Measurements from ENCODE around the gene RIN3.

The RIN3 gene

DNA sequence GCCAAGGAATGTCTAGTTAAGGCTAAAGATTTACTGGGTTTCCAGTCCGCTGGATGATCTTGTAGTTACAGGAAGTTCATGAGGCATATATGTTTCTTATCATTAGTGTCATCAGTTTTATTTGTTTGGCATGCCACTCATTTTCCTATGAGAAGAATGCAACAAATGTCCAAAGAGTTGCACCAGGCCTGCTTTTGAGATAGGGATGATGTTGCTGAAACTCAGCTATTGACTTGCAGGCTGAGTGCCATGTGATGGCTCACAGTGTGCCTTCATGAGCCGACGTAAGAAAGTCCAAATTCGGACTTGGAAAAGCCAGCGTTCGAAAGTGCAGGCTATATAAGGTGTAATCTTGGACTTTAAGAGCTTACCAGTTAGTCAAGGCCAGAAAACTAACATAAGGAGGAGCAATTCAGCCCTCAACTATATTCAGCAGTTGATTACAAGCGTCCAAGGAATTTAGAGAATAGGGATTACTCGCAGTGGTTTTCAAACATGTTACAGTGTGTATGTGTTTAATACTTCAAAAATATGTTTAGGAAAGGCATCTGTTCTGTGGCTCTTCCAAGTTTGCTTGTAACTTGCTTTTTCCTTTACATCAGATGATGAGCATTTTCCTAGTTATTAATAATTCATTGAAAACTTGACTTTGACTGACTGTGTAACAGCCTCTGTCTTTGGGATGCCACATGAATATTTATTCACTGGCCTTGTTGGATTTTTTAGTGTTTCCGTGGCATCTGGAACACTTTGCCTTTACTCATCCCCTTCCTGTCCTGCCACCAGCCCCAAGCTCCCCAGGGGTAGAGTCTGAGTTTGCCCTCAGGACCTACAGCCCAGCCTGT is 133.6 kb downstream of the RIN3 start:
- DNase-seq (ENCODE audit: low spot score): no peak

DNA sequence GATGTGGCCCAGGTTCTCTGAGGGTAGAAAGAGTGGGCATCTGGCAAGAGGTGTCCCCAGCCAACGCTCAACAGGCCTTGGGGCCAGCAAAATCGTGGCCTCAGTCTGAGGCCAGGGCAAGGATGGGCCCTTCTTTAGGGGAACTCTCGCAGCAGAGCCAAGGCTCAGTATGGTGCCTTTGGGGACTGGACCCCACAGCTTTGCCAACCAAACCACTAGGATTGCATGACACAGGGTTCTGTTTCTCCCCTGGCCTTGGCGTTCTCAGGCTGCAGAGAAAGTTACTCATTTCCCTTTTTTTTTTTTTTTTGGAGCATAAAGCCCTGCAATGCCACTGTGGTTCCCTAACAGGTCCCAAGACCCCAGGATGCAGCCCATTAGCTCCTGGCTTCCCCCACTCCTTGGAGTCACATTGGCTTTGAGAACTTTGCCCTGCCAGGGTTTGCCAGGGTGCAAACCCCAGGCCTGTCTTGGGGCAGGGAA is 134.3 kb downstream of the RIN3 start:
- DNase-seq (ENCODE audit: low spot score): no peak

DNA sequence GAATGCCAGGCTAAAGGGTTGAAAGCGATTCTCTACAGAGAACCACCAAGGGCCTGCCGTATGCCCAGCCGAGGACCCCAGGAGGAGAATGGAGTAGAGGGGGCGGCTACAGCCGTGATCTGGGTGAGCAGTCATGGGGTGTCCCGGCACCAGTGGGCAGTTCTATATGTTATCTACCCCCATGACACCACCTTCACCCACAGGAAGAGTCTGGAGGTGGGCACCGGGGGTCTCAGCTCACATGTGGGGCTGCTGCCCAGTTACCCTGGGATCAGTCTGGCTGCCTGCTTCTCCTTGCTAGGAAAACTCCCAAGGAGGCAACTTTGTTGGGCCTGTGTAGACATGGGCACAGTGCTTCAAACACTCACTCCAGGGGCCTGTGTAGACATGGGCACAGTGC is 135.5 kb downstream of the RIN3 start:
- DNase-seq (ENCODE audit: low spot score): no peak

DNA sequence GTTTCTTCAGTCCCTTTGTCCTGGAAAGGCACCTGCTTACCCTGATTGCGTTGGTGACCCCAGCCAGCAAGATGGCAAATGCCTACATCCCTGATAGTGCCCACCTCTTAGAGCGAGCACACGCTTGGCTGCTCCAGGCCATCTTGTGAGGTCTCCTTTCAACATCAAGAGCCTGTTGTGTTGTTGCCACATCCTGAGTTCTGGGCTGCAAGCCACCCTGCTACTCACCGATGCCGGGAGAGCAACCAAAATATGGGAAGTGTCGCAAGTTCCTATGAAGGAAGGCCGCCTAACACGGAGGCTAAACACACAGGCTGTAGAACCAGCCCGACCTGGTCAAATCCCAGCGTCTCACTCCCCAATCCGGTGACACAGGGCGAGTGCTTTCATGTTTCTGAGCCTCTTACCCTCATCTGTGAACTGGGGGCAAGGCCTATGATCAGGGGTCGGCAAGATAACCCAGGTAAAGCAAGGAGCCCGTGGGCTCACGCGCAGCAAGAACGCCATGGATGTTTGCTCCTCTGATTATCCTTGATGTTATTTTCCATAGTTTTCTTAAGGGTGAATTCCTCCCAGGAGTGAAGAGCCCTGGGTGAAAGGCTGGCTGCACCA is 136.5 kb downstream of the RIN3 start:
- DNase-seq (ENCODE audit: low spot score): no peak

DNA sequence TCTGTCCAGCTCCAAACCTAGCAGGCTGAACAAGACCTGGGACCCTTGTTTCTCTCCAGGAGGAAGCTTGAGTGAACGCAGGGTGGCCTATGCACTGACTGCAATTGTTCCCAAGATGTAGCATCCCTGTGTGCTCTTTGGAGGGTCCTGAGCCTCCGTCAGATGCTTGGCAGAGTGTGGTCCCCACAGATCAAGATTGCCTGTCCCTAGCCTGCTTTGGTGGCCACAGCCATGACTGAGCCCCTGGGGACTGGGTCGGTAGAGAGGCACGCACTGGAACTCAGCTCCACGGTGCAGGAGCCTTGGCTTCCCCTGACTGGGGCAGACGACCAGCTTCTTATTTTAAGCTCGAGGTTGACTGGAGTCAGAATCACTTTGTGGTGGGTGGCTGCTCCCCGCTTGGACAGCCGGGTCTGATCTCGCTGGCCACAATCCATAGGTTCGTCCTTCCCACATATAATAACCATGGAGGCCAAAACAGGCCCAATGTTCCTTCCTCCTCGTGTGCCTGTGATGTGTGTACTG is 137.1 kb downstream of the RIN3 start:
- DNase-seq (ENCODE audit: low spot score): no peak

DNA sequence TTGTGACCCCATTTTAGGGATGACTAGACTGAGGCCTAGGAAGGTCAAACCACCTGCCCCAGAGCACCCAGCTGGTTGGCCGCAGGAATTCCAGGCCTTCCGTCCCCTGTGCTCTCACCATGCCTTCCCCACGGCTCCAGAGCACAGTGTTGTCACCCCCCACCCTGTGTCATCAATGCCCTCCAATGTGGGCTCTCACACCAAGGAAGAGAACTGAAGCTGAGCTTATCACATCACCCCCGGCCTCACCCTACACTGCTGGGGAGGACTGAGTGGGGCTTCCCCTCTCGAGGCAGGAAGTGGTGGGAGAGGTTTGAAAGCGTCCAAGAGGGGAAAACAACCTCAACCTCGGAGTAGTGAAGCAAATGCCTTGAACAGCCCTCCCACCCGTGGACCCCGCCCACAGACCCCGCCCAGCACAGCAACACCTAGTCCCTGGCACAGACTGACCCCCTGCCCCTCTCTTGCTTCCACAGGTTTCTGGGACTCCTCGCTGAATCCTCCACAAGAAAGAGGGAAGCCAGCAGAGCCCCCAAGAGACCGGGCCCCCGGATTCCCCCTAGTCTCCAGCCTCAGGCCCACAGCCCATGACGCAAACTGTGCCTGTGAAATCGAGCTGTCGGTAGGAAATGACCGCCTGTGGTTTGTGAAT is 137.7 kb downstream of the RIN3 start:
- no peak for DNase-seq (ENCODE audit: low spot score)

DNA sequence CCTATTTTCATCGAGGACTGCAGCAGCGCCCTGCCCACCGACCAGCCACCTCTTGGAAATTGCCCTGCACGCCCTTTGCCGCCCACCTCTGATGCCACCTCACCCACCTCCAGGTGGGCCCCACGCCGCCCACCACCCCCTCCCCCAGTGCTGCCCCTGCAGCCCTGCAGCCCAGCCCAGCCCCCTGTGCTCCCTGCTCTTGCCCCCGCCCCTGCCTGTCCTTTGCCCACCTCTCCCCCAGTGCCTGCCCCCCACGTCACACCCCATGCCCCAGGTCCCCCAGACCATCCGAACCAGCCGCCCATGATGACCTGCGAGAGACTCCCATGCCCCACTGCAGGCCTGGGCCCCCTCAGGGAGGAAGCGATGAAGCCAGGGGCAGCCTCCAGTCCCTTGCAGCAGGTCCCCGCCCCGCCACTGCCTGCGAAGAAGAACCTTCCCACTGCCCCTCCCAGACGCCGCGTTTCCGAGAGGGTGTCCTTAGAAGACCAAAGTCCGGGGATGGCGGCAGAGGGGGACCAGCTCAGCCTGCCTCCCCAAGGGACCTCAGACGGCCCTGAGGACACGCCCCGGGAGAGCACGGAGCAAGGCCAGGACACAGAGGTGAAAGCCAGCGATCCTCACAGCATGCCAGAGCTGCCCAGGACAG is 138.3 kb downstream of the RIN3 start:
- DNase-seq (ENCODE audit: low spot score): no peak

DNA sequence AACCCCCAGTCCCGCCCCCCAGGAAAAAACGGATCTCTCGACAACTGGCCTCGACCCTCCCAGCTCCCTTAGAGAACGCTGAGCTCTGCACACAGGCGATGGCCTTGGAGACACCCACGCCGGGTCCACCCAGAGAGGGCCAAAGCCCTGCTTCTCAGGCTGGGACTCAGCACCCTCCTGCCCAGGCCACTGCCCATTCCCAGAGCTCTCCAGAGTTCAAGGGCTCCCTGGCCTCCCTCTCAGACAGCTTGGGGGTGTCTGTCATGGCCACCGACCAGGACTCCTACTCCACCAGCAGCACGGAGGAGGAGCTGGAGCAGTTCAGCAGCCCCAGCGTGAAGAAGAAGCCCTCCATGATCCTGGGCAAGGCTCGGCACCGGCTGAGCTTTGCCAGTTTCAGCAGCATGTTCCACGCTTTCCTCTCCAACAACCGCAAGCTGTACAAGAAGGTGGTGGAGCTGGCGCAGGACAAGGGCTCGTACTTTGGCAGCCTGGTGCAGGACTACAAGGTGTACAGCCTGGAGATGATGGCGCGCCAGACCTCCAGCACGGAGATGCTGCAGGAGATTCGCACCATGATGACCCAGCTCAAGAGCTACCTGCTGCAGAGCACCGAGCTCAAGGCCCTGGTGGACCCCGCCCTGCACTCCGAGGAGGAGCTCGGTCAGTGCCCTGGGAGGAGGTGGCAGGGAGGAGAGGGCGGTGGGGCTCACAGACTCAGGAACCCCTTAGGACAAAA is 139.0 kb downstream of the RIN3 start:
- DNase-seq (ENCODE audit: low spot score): no peak

DNA sequence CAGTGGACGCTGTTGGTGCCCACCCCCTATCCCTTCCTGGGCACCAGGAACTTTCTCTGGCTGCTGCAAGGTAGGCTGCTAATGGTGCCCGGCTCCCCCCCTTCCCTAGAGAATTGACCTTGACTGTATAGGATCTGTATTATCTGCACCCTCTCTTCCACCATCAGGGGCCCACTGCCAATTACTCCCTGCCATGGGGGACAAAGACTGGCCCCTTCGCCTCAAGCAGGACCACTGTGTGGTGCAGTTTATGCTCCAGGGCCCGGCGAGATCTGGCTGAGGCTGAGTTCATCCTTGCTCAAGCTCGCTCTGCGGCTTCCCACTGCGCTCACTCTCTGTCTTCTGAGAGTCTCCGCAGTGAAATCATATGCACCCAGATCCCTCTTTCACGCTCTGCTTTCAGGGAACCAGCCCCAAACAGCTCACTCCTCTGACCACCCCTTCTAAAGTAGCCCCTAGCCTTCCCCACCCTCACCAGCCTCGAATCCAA is 139.6 kb downstream of the RIN3 start:
- no peak for DNase-seq (ENCODE audit: low spot score)

DNA sequence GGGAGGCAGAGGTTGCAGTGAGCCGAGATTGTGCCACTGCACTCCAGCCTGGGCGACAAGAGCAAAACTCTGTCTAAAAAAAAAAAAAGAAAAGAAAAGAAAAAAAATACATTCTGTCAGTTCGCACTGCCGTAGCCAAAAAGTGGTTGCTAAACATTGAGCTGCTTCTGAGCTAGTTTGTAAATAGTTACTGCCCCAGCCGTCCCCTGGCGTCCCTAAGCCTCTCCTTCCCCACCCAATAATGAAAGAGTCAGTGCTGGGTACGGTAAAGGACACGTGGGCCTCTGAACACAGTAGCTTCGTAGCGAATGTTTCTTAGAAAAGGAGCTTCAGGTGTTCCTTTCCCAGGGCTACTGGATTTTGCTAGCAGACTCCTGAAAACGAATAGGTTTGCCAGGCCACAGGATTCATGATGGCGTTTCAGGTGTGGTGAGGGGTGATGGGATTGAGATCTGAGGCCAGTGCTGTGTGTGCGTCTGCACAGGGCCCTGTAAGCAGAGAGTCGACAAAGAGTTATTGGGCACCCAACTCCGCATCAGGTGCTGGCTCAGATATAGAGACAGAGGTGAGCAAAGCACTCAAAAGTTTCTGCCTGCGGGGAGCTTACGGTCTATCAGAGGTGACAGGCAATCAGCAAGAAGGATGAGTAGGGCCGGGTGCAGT is 140.8 kb downstream of the RIN3 start:
- DNase-seq (ENCODE audit: low spot score): no peak

DNA sequence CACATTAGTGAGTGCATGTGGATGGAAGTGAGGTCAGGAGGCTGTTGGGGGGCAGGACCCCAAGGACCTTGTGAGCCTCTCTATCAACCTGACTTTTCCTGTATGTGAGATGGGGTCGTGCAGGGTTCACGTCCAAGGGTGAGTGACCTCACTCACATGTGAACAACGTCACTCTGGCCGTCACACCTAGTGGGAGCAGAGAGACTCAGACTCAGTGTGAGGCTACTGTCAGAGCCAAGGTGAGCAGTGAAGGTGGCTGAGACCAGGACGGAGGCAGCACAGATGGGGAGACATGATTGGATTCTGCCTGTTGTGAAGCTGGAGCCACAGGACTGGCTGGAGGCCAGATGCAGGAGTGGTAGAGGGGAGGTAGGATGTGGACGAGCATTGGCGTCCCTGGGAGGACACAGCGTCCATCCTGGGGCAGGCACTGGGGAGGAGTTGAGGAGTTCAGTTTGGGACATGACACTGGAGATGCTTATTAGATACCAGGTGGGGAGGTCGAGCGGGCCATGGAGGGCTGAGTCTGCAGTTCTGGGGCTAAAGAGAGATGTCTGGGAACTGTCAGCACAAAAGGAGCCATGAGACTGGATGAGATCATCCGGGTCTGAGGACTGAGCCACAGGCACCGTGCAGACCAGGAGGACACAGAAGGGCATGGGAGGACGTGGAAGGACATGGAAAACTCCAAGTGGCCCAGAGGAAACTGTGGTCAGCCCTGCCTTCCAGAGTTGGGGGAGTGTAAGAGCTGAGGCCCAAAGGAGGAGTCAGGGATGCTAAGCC is 142.0 kb downstream of the RIN3 start:
- no peak for DNase-seq (ENCODE audit: low spot score)

DNA sequence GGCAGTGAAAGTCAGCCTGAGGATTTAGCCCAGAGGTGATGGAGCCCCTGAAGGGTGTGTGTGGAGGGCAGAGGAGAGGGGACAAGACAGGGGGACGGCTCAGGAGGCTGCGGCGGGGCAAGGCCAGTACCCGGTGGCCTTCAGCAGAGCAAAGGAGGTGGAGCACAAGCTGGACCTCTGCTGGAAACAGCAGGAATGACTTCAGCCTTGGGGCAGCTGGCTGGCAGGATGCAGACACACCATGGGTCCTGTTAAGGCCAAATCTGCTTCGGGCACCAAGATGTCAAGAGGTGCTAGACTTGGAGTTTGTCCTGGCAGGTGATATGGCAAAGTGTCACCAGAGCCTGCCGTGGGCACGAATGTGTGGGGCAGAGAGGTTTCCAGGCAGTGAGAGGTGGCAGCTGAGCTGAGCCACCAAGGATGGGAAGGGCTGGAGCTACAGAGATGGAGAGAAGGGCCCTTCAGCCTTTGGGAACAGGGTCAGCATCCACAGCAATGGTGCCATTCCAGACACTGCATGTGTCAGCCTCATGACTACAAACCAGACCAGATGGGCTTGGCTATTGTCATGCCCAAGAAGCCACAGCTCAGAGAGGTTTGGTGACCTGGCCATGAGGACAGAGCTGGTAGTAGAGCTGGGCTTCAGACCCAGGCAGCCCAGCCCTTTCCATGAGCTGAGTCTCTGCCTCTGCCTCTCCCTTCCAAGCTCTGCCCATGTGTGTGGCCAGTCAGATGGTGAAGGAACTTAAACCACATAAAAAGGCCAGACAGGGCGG is 142.9 kb downstream of the RIN3 start:
- DNase-seq (ENCODE audit: low spot score): no peak

DNA sequence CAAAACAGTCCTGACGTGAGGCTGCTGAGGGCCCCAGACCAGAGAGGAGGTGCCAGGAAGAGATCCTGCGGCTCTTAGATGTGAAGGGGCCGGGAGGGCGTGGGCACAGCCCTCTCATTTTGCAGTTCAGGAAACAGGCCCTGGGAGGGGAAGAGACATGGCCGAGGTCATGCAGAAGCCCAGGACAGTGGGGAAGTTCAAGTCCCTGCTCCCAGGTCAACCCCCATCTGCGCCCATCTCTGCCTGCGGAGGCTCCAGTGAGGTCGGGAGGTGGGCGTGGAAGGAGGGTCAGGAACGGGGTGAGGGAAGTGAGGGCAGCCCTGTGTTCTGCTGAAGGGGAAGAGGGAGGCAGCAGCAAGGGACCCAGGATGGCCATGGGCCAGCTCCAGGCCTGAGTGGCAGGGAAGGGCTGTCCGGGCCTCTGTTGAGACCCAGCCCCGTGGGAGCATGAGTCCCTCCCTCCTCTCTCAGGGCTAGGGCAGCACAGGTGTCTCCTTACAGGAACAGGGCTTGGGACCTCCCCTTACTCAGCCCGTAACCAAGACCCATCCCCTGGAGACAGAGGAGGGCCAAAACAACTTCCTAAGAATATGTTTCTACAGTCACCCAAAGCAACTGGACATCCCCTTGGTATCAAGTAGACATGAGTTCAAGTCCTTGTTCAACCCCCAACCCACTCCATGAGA is 144.0 kb downstream of the RIN3 start:
- no peak for DNase-seq (ENCODE audit: low spot score)

DNA sequence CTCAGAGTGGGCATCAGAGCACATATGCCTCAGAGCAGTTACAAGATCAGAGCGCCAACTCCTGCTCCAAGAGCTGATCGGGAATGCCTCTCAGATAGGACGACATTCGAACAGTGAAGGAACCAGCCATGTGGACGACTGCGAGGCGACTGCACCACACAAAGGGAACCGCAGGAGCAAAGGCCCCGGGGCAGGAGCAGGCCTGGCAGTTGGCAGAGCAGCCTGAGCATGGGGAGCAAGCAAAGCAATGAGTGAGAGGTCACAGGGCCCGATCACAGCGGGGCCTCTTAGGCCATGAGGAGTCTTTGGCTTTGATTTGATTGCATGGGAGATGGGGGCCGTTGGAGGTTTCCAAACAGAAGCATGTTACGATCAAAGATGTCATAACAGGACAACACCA is 144.6 kb downstream of the RIN3 start:
- no peak for DNase-seq (ENCODE audit: low spot score)

DNA sequence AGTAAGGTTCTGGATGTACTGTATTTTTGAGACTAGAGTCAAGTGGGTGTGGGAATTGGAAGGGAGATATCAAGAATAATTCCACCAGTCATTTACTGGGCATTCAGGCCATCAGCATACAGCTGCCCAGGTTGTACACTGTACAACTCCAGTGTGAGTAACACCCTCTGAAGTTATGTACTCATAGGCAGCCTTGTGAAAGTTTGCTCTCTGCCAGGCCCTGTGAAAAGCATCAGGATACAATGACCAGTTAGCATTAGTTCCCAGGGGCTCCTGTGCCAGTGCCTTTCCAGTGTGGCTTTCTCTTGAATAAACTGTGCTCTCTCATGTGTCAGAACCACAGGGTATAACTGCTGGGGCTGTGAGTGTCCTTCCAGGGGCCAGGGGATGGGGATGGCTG is 145.1 kb downstream of the RIN3 start:
- DNase-seq (ENCODE audit: low spot score): no peak

DNA sequence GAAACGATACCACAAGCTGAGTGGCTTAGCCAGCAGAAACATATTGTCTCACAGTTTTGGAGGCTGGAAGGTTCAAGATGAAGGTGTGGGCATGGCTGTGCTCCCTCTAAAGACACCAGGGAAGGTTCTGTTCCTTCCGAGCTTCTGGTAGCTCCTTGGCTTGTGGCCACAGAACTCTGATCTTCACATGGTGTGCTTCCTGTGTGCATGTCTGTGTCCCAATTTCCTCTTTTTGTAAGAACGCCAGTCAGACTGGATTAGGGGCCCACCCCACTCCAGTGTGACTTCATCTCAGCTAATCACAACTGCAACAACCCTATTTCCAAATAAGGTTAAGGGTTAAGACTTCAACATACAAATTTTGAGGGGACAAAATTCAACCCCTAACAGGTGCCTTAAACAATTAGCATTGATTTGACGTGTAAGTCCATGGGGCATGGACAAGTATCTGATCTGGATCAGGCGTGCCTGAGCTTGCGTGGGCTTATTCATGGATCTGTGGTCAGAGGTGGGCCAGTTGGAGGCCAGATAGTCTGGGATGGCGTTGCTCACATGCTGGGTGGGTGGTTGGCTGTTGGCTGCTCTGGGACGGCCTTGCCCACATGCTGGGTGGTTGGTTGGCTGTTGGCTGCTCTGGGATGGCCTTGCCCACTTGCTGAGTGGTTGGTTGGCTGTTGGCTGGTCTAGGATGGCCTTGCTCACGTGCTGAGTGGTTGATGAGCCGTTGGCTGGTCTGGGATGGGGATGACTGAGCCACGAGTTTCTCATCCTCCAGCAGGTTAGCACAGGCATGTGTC is 146.4 kb downstream of the RIN3 start:
- no peak for DNase-seq (ENCODE audit: low spot score)

DNA sequence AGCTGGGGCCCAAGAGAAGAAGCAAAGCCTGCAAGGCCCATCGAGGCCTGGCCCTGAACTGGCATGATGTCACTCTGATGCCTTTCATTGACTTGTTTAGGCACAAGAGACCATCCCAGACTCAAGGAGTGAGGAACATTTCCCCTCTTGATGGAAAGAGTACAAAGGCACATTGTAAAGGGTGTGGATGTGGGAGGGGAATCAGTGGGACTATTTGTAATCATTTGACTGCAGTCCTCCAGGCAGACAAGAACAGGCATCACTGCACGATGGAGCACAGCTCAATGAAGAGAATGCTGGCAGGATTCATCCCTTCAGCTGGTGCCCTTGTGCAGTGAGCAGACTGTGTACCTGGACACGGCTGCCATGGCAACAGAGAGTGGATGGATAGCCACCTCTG is 147.0 kb downstream of the RIN3 start:
- no peak for DNase-seq (ENCODE audit: low spot score)

DNA sequence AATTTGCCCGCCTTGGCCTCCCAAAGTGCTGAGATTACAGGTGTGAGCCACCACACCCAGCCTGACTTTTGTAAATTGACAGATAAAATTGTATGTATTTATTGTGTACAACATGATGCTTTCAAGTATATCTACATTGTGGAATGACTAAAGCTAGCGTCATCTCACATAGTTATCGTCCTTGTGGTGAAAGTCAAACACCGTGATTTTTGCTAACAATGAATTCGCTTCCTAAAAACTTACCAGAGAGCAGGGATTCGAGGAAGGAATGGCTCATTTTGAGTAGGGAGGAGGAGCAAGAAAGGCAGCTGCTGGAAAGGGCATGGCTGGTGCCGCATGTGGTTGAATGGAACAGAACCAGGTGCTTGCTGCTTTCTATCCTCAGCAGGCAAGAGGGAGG is 149.5 kb downstream of the RIN3 start:
- no peak for DNase-seq (ENCODE audit: low spot score)
